Prostate gland (tissue), 2 donors: ENCODE data around the gene COA5. TPM values are rescaled to one million over a fixed set of nuclear protein-coding genes. Genes with fewer than 3 reads are reported as not detected.

Experiments used
- DNase-seq: peaks from one replicate; pipeline ENCODE4 v3.0.0-alpha.2; 2019; ENCODE audit warnings: low spot score
- H3K27ac ChIP-seq, 2 donors: fragments of 200-600 bp; sonication (generic); 2 replicates each; pipeline ENCODE4 v1.5.1; 2017 to 2019
- H3K27me3 ChIP-seq: fragments of 200-600 bp; sonication (generic); replicated peaks from 2 replicates; pipeline ENCODE4 v1.5.1; 2019; ENCODE audit not compliant: insufficient read depth
- H3K36me3 ChIP-seq, 2 donors: fragments of 200-600 bp; sonication (generic); 1 replicate in 1 of 2; 2 replicates in 1 of 2; pipeline versions ENCODE4 v1.5.1 to v1.8.1; 2017 to 2019
- H3K4me1 ChIP-seq: fragments of 200-600 bp; sonication (generic); replicated peaks from 2 replicates; pipeline ENCODE4 v1.5.1; 2019
- H3K4me3 ChIP-seq, 2 donors: fragments of 200-600 bp; sonication (generic); 2 replicates each; pipeline ENCODE4 v1.5.1; 2017 to 2019
- H3K9me3 ChIP-seq: fragments of 200-600 bp; sonication (generic); 2 replicates; pipeline ENCODE4 v1.5.1; 2017
- POLR2A ChIP-seq: fragments of 450-650 bp; IDR thresholded peaks from one replicate; pipeline ENCODE4 v1.6.1; 2016; ENCODE audit warnings: antibody characterized with exemption, mild to moderate bottlenecking
- POLR2AphosphoS5 ChIP-seq: sonication (generic); formaldehyde crosslinking; IDR thresholded peaks from one replicate; pipeline ENCODE4 v1.6.1; 2017; ENCODE audit warnings: antibody characterized with exemption
- WGBS: methylation state at CpG from one replicate; pipeline ENCODE4 v1.1.5; 2018; 5-methylcytosine and 5-hydroxymethylcytosine counted together
- intact Hi-C: fragments of 100-400 bp; cut with DNase I; formaldehyde crosslinking; loops from one replicate; pipeline ENCODE4 v1.14.2; 2022
- total RNA-seq, 2 donors: library from RNA; depleted of rRNA; stranded (reverse); fragments of >200 nt; gene quantifications; one replicate each; pipeline ENCODE4 v1.1.0, GENCODE V29; 2016
- TF ChIP-seq, protein P1 (sequence below), 4 experiments: fragments of 200-600 bp in 2 of 4; fragments of 450-650 bp in 2 of 4; sonication (generic) in 2 of 4; IDR thresholded peaks; 1 replicate in 3 of 4; 2 replicates in 1 of 4; pipeline ENCODE4 v1.5.1; 2016 to 2019; ENCODE audit warnings: antibody characterized with exemption in 4 of 4, mild to moderate bottlenecking in 2 of 4, moderate library complexity in 2 of 4

COA5 gene
- total RNA-seq, 2 donors from 2014 or later = 34.9 to 41.6 TPM

GRCh38 chr2:98564541-98565132 is 43.7 kb downstream of the COA5 start:
- intact Hi-C loops = no loop called here
- no peaks in the 10 kb centered on the region for H3K9me3 ChIP-seq
- TF ChIP-seq POLR2AphosphoS5 (no peak), POLR2A (no peak)
- TF ChIP-seq, protein P1, sequence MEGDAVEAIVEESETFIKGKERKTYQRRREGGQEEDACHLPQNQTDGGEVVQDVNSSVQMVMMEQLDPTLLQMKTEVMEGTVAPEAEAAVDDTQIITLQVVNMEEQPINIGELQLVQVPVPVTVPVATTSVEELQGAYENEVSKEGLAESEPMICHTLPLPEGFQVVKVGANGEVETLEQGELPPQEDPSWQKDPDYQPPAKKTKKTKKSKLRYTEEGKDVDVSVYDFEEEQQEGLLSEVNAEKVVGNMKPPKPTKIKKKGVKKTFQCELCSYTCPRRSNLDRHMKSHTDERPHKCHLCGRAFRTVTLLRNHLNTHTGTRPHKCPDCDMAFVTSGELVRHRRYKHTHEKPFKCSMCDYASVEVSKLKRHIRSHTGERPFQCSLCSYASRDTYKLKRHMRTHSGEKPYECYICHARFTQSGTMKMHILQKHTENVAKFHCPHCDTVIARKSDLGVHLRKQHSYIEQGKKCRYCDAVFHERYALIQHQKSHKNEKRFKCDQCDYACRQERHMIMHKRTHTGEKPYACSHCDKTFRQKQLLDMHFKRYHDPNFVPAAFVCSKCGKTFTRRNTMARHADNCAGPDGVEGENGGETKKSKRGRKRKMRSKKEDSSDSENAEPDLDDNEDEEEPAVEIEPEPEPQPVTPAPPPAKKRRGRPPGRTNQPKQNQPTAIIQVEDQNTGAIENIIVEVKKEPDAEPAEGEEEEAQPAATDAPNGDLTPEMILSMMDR (IDR thresholded peaks at IDR 0.05) = no peak
- H3K36me3 ChIP-seq = peaks cover 0 to 8% of the 10 kb centered on the region in 2 donors
- 93% methylated on average over 17 of the region's 17 CpGs for WGBS
- no peaks in the 10 kb centered on the region for H3K27me3 ChIP-seq
- H3K27ac ChIP-seq = no peak overlapping the region
- no peaks in the 10 kb centered on the region for H3K4me1 ChIP-seq
- no peak overlapping the region for H3K4me3 ChIP-seq
- no peak for DNase-seq

DNA sequence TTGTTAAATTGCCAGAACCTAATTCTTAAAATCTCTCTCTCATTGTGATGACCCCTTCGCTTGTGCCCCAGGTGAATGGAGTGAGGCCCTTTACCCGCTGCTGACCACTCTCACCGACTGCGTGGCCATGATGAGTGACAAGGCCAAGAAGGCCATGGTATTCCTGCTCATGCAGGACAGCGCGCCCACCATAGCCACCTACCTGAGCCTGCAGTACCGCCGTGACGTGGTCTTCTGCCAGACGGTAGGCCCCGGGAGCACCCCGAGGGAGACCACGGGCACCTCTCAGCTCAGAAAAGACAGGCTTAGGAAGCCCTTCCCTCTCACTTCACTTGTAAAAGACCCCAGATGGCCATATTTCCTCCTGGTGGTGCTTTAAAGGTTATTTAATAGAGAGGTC is 44.9 kb downstream of the COA5 start:
- TF ChIP-seq, protein P1 (IDR thresholded peaks at IDR 0.05) = no peak
- TF ChIP-seq POLR2AphosphoS5 (no peak), POLR2A (no peak)
- no peak for DNase-seq
- intact Hi-C loops = no loop called here
- peaks cover 0 to 8% of the 10 kb centered on the region in 2 donors for H3K36me3 ChIP-seq
- no peak overlapping the region for H3K27ac ChIP-seq
- H3K4me1 ChIP-seq = no peaks in the 10 kb centered on the region
- H3K27me3 ChIP-seq = no peaks in the 10 kb centered on the region
- H3K4me3 ChIP-seq = no peak overlapping the region
- 95% methylated on average over 12 of the region's 13 CpGs for WGBS
- no peaks in the 10 kb centered on the region for H3K9me3 ChIP-seq

DNA sequence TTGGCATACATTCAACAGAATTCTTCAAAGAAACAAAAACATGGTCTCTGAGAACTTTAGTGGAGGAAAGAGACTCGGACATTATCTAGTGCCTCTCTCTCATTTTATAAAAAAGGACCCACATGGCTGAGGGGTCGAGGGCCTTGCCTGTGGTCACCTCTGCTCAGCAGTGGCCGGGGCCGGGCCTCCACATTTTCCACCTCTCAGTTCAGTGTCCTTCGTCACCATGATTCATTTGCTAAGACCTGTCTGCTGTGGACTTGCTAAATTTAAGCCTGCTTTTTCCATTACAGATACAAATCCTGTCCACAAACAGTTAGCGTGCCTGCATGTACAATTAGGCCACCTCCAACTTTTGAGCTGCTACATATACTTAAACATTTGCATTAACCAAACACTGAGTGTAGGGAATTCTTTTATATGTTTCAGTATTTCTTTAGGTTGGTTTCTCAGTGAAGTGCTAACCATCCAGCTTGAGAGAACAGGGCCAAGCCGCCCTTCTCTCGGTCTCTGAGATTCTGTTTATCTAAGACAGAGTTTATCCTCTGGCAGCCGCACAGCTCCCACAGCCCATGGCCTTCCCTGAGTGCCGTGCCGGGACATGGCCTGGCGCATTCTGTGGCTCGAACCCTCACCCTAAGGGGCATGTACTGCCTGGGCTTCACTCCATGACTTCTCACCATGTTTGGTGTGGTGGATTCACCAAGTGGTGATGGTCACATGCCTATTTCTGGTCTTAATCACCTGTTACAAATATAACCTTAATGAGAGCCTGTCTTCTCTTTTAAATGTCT is 46.2 kb downstream of the COA5 start:
- Histone ChIP-seq H3K4me3 (no peak overlapping the region), H3K4me1 (no peaks in the 10 kb centered on the region), H3K27ac (no peak overlapping the region), H3K27me3 (no peaks in the 10 kb centered on the region), H3K9me3 (no peaks in the 10 kb centered on the region), H3K36me3 (peaks cover 0 to 8% of the 10 kb centered on the region in 2 donors)
- no peak for TF ChIP-seq POLR2A
- TF ChIP-seq, protein P1 (IDR thresholded peaks at IDR 0.05) = no peak
- no peak for DNase-seq
- 76% methylated on average over 13 of the region's 13 CpGs for WGBS
- intact Hi-C loops = no loop called here

- intact Hi-C loops = no loop called here
- H3K27ac ChIP-seq = no peak overlapping the region
- WGBS = 91% methylated on average over 9 of the region's 9 CpGs
- no peak for TF ChIP-seq POLR2A
- TF ChIP-seq, protein P1 (IDR thresholded peaks at IDR 0.05) = no peak
- no peak for TF ChIP-seq POLR2AphosphoS5
- no peaks in the 10 kb centered on the region for H3K27me3 ChIP-seq
- H3K9me3 ChIP-seq = no peaks in the 10 kb centered on the region
- H3K4me1 ChIP-seq = no peaks in the 10 kb centered on the region
- peaks cover 0 to 8% of the 10 kb centered on the region in 2 donors for H3K36me3 ChIP-seq
- no peak for DNase-seq
- no peak overlapping the region for H3K4me3 ChIP-seq
Observed at GRCh38 chr2:98561018-98561417, 47.3 kb downstream of the COA5 start.
